ENCODE results near the gene TAX1BP1. TPM values are rescaled to one million over a fixed set of nuclear protein-coding genes. Genes with fewer than 3 reads are reported as not detected.

Gene TAX1BP1
- total RNA-seq, 1 donor from 2014 or later: 64.7 TPM

- Mint-ChIP-seq H3K27ac (no peak overlapping the region), H3K4me1 (no peaks in the 10 kb centered on the region), H3K4me3 (no peak overlapping the region), H3K27me3 (no peaks in the 10 kb centered on the region), H3K36me3 (ENCODE audit: low read depth) (peaks cover 48% of the 10 kb centered on the region), H3K9me3 (no peaks in the 10 kb centered on the region)
- DNase-seq: no peak
- no peak for TF ChIP-seq CTCF (IDR thresholded peaks at IDR 0.05)
- POLR2A ChIA-PET: no interaction called here
- CTCF ChIA-PET: interaction anchor here (1.6 to 3.1 kb wide), 3 partner anchors 10 to 580 kb away, joined by 4 to 23 read pairs (median 10); no protein-coding TSS in a partner anchor
- no peak for ATAC-seq (ENCODE audit: low read depth)
- intact Hi-C loops (cut with micrococcal nuclease): loop anchor here (2.0 to 10.0 kb wide), 2 partner anchors 201 to 579 kb away; no protein-coding TSS in a partner anchor
Observed at GRCh38 chr7:27775782-27776181, 35.8 kb downstream of the TAX1BP1 start.

- no peaks in the 10 kb centered on the region for H3K4me1 Mint-ChIP-seq
- no peak overlapping the region for H3K4me3 Mint-ChIP-seq
- no peak overlapping the region for H3K27ac Mint-ChIP-seq
- CTCF ChIA-PET: no interaction called here
- DNase-seq (no peak), ATAC-seq (ENCODE audit: low read depth) (no peak)
- intact Hi-C loops (cut with micrococcal nuclease): loop anchor here (10.0 kb wide), 1 partner anchor 203 kb away; no protein-coding TSS in a partner anchor
- H3K9me3 Mint-ChIP-seq: no peaks in the 10 kb centered on the region
- TF ChIP-seq CTCF (IDR thresholded peaks at IDR 0.05): no peak
- no peaks in the 10 kb centered on the region for H3K27me3 Mint-ChIP-seq
- POLR2A ChIA-PET: no interaction called here
- H3K36me3 Mint-ChIP-seq (ENCODE audit: low read depth): peaks cover 36% of the 10 kb centered on the region
Observed at GRCh38 chr7:27777662-27778061, 37.7 kb downstream of the TAX1BP1 start.

DNA sequence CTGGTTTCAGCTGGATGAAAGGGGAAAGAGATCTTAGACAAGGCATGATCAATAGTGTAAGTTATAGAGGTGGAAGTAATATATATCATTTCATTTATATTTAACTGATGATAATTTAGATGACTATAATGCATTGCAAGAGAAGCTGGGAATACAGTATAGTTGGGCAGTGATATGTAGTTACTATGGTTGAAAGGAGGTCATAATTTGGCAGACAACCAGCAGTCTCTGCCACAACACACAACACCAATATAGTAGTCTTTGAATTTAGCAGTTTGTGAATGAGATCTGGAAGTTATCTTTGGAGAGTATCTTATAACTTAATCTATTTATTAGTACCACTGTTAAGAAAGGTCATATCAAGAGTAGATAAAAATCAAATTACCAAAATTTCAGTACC lies 39.9 kb downstream of the TAX1BP1 start:
- POLR2A ChIA-PET: no interaction called here
- intact Hi-C loops (cut with micrococcal nuclease): loop anchor here (10.0 kb wide), 1 partner anchor 205 kb away; no protein-coding TSS in a partner anchor

GRCh38 chr7:27781188-27781587 lies 41.2 kb downstream of the TAX1BP1 start:
- intact Hi-C loops (cut with micrococcal nuclease): no loop called here
- no peak overlapping the region for H3K27ac Mint-ChIP-seq
- ChIA-PET CTCF (no interaction called here), POLR2A (no interaction called here)
- no peak for DNase-seq
- H3K27me3 Mint-ChIP-seq: no peaks in the 10 kb centered on the region
- peaks cover 3% of the 10 kb centered on the region for H3K4me1 Mint-ChIP-seq
- H3K36me3 Mint-ChIP-seq (ENCODE audit: low read depth): peaks cover 30% of the 10 kb centered on the region
- ATAC-seq (ENCODE audit: low read depth): no peak
- no peak for TF ChIP-seq CTCF (IDR thresholded peaks at IDR 0.05)
- H3K4me3 Mint-ChIP-seq: no peak overlapping the region
- H3K9me3 Mint-ChIP-seq: no peaks in the 10 kb centered on the region

More for the DNA sequence above, 39.9 kb downstream of the TAX1BP1 start:
- no peaks in the 10 kb centered on the region for H3K9me3 Mint-ChIP-seq
- peaks cover 25% of the 10 kb centered on the region for H3K36me3 Mint-ChIP-seq (ENCODE audit: low read depth)
- H3K27me3 Mint-ChIP-seq: no peaks in the 10 kb centered on the region
- ATAC-seq (ENCODE audit: low read depth) (no peak), DNase-seq (no peak)
- TF ChIP-seq CTCF (IDR thresholded peaks at IDR 0.05): no peak
- no peak overlapping the region for H3K4me3 Mint-ChIP-seq
- CTCF ChIA-PET: interaction anchor here (0.8 kb wide), 1 partner anchor 584 kb away, joined by 3 read pairs; no protein-coding TSS in a partner anchor
- H3K27ac Mint-ChIP-seq: no peak overlapping the region
- peaks cover 3% of the 10 kb centered on the region for H3K4me1 Mint-ChIP-seq

DNA sequence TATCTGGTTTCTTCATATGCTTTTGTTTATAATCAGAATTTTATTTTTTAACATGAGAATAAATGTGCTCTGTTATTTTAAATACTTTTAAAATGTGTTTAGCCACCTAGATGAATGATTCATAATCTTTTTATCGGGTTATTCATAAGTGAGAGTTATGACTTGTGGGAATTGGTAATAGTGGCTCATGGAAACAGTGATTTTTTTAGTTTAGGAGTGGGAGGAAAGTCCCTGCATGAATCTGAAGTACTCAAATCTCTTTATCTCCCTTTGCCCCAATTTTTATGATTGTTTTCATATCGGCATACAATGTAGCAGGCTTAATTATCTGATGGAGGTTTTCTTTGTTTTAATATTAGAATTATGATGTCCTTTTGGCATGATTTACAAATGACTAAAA lies 42.9 kb downstream of the TAX1BP1 start:
- H3K4me3 Mint-ChIP-seq: no peak overlapping the region
- no peak for TF ChIP-seq CTCF (IDR thresholded peaks at IDR 0.05)
- peaks cover 36% of the 10 kb centered on the region for H3K36me3 Mint-ChIP-seq (ENCODE audit: low read depth)
- ATAC-seq (ENCODE audit: low read depth) (no peak), DNase-seq (no peak)
- no peaks in the 10 kb centered on the region for H3K9me3 Mint-ChIP-seq
- H3K27ac Mint-ChIP-seq: no peak overlapping the region
- intact Hi-C loops (cut with micrococcal nuclease): no loop called here
- POLR2A ChIA-PET: no interaction called here
- CTCF ChIA-PET: interaction anchor here (1.6 kb wide), 2 partner anchors 14 to 587 kb away, joined by 4 to 6 read pairs; no protein-coding TSS in a partner anchor
- H3K27me3 Mint-ChIP-seq: no peaks in the 10 kb centered on the region
- peaks cover 3% of the 10 kb centered on the region for H3K4me1 Mint-ChIP-seq
